ENCODE results near the gene AREL1.

- no peak for TF ChIP-seq EZH2 (IDR thresholded peaks at IDR 0.05; ENCODE audit: insufficient read depth, low read length)
- TF ChIP-seq, protein P1, sequence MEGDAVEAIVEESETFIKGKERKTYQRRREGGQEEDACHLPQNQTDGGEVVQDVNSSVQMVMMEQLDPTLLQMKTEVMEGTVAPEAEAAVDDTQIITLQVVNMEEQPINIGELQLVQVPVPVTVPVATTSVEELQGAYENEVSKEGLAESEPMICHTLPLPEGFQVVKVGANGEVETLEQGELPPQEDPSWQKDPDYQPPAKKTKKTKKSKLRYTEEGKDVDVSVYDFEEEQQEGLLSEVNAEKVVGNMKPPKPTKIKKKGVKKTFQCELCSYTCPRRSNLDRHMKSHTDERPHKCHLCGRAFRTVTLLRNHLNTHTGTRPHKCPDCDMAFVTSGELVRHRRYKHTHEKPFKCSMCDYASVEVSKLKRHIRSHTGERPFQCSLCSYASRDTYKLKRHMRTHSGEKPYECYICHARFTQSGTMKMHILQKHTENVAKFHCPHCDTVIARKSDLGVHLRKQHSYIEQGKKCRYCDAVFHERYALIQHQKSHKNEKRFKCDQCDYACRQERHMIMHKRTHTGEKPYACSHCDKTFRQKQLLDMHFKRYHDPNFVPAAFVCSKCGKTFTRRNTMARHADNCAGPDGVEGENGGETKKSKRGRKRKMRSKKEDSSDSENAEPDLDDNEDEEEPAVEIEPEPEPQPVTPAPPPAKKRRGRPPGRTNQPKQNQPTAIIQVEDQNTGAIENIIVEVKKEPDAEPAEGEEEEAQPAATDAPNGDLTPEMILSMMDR (IDR thresholded peaks at IDR 0.05; ENCODE audit: insufficient read depth, low read depth, low read length): no peak
These were observed 7.6 kb upstream of the AREL1 start for GRCh38 chr14:74720526-74720925.

Data from astrocyte (in vitro differentiated cells and primary cell).